H1 (cell line): ENCODE measurements around the gene GOLGB1. TPM values are rescaled to one million over a fixed set of nuclear protein-coding genes. Genes with fewer than 3 reads are reported as not detected.

ENCODE experiments used
- CTCF ChIA-PET: fragments of 300-600 bp; sonication (Branson Sonifier 250); formaldehyde crosslinking; loops from one replicate; lab custom pipeline; 2021; ENCODE audit not compliant: partially characterized antibody; lab: Charles Lee
- POLR2A ChIA-PET: fragments of 300-600 bp; sonication (Branson Sonifier 250); formaldehyde crosslinking; loops from one replicate; lab custom pipeline; 2021; ENCODE audit warnings: inconsistent platforms; ENCODE audit not compliant: partially characterized antibody; lab: Charles Lee
- DNase-seq, 2 experiments: peaks; one replicate each; pipeline versions ENCODE4 v3.0.0 to v3.0.0-alpha.2; 2010 to 2022; ENCODE audit warnings: low spot score in 2 of 2, low read depth in 1 of 2, mixed read lengths in 1 of 2
- FAIRE-seq: peaks from 2 replicates; lab custom pipeline; 2011; peaks lifted over from hg19 to GRCh38; lab: Jason Lieb, UNC
- H2AFZ ChIP-seq: 2 replicates; pipeline ENCODE4 v1.8.1; 2012; ENCODE audit warnings: low read length, inconsistent platforms
- H2AK5ac ChIP-seq: 2 replicates; pipeline ENCODE4 v1.6.1; 2013; ENCODE audit warnings: low read depth, low read length
- H2BK120ac ChIP-seq: replicated peaks from 2 replicates; pipeline ENCODE3; 2013; ENCODE audit warnings: low read depth, low read length, inconsistent platforms
- H2BK12ac ChIP-seq: 2 replicates; pipeline ENCODE4 v1.6.1; 2013; ENCODE audit warnings: low read depth, low read length
- H2BK15ac ChIP-seq: 2 replicates; pipeline ENCODE4 v1.6.1; 2013; ENCODE audit warnings: low read length
- H2BK20ac ChIP-seq: 2 replicates; pipeline ENCODE4 v1.6.1; 2013; ENCODE audit warnings: low read length
- H2BK5ac ChIP-seq: 2 replicates; pipeline ENCODE4 v1.6.1; 2013; ENCODE audit warnings: low read depth, low read length
- H3K14ac ChIP-seq: 2 replicates; pipeline ENCODE4 v1.6.1; 2013; ENCODE audit warnings: inconsistent platforms; ENCODE audit not compliant: insufficient read length
- H3K18ac ChIP-seq: 2 replicates; pipeline ENCODE4 v1.6.1; 2013; ENCODE audit warnings: low read length; ENCODE audit errors: extremely low read depth
- H3K23ac ChIP-seq: 2 replicates; pipeline ENCODE4 v1.6.1; 2013; ENCODE audit warnings: inconsistent platforms; ENCODE audit not compliant: insufficient read length
- H3K23me2 ChIP-seq: 2 replicates; pipeline ENCODE4 v1.6.1; 2013; ENCODE audit warnings: low read depth, low read length
- H3K27ac ChIP-seq: 2 replicates; pipeline ENCODE4 v1.6.1; 2011; ENCODE audit warnings: low read depth, low read length, inconsistent platforms
- H3K27me3 ChIP-seq, 4 experiments: replicated peaks in 1 of 4; 1 replicate in 1 of 4; 2 replicates in 3 of 4; pipeline versions ENCODE4 v1.6.1 to v1.8.1; 2011 to 2013; ENCODE audit warnings: low read length in 3 of 4, mild to moderate bottlenecking in 3 of 4, inconsistent platforms in 2 of 4, mixed read lengths in 2 of 4, moderate library complexity in 1 of 4; ENCODE audit not compliant: control insufficient read depth in 3 of 4, insufficient read depth in 3 of 4; ENCODE audit errors: extremely low read depth in 1 of 4
- H3K36me3 ChIP-seq, 4 experiments: 2 replicates each; pipeline versions ENCODE4 v1.6.1 to v1.8.1; 2011 to 2013; ENCODE audit warnings: mild to moderate bottlenecking in 4 of 4, low read length in 3 of 4, moderate library complexity in 2 of 4, control low read depth in 1 of 4, inconsistent platforms in 1 of 4; ENCODE audit not compliant: insufficient read depth in 4 of 4, control insufficient read depth in 2 of 4
- H3K4ac ChIP-seq: replicated peaks from 2 replicates; pipeline ENCODE3; 2013; ENCODE audit warnings: low read length, low read depth, mixed read lengths, inconsistent platforms; ENCODE audit not compliant: insufficient read length
- H3K4me1 ChIP-seq, 4 experiments: replicated peaks in 1 of 4; 1 replicate in 1 of 4; 2 replicates in 3 of 4; pipeline versions ENCODE4 v1.6.1 to v1.8.1; 2011 to 2013; ENCODE audit warnings: low read length in 3 of 4, inconsistent platforms in 2 of 4, mixed read lengths in 1 of 4; ENCODE audit not compliant: insufficient read depth in 4 of 4, control insufficient read depth in 3 of 4
- H3K4me2 ChIP-seq, 2 experiments: 2 replicates each; pipeline versions ENCODE4 v1.6.1 to v1.8.1; 2011 to 2013; ENCODE audit warnings: low read depth in 2 of 2, low read length in 2 of 2, control low read depth in 1 of 2, inconsistent platforms in 1 of 2, mild to moderate bottlenecking in 1 of 2; ENCODE audit not compliant: insufficient read depth in 1 of 2
- H3K4me3 ChIP-seq, 4 experiments: fragments of 200-600, 300-600 bp in 1 of 4; sonication (generic), shearing (Covaris generic), sonication (Bioruptor Twin) in 1 of 4; 2 replicates each; pipeline versions ENCODE4 v1.5.1 to v1.8.1; 2011 to 2016; ENCODE audit warnings: low read length in 4 of 4, low read depth in 3 of 4, control low read depth in 2 of 4, inconsistent platforms in 2 of 4, mild to moderate bottlenecking in 2 of 4, mixed read lengths in 1 of 4, moderate library complexity in 1 of 4; ENCODE audit not compliant: insufficient read depth in 2 of 4; ENCODE audit errors: extremely low read depth in 1 of 4
- H3K56ac ChIP-seq: replicated peaks from 2 replicates; pipeline ENCODE3; 2013; ENCODE audit warnings: low read depth, mild to moderate bottlenecking, mixed read lengths, low read length, inconsistent platforms; ENCODE audit not compliant: insufficient read length
- H3K79me1 ChIP-seq: 2 replicates; pipeline ENCODE4 v1.6.1; 2013; ENCODE audit warnings: low read depth, low read length, control low read depth
- H3K79me2 ChIP-seq, 2 experiments: 2 replicates each; pipeline versions ENCODE4 v1.6.1 to v1.8.1; 2012 to 2013; ENCODE audit warnings: low read length in 2 of 2, mild to moderate bottlenecking in 2 of 2, inconsistent platforms in 1 of 2; ENCODE audit not compliant: insufficient read depth in 2 of 2, control insufficient read depth in 1 of 2
- H3K9ac ChIP-seq, 4 experiments: replicated peaks in 1 of 4; 1 replicate in 1 of 4; 2 replicates in 3 of 4; pipeline versions ENCODE4 v1.6.1 to v1.8.1; 2011 to 2013; ENCODE audit warnings: low read depth in 3 of 4, low read length in 3 of 4, control low read depth in 2 of 4, mild to moderate bottlenecking in 2 of 4, moderate library complexity in 2 of 4, inconsistent platforms in 1 of 4; ENCODE audit errors: extremely low read depth in 1 of 4
- H3K9me3 ChIP-seq, 2 experiments: 2 replicates each; pipeline versions ENCODE4 v1.6.1 to v1.8.1; 2012 to 2013; ENCODE audit warnings: mild to moderate bottlenecking in 2 of 2, moderate library complexity in 2 of 2, control low read depth in 1 of 2, inconsistent platforms in 1 of 2, low read depth in 1 of 2, low read length in 1 of 2, mixed read lengths in 1 of 2; ENCODE audit not compliant: insufficient read depth in 2 of 2
- H4K20me1 ChIP-seq, 2 experiments: replicated peaks in 1 of 2; 2 replicates each; pipeline versions ENCODE3 to v1.8.1; 2011 to 2013; ENCODE audit warnings: inconsistent platforms in 2 of 2, low read length in 2 of 2, mild to moderate bottlenecking in 1 of 2; ENCODE audit not compliant: insufficient read depth in 2 of 2, control insufficient read depth in 1 of 2
- H4K5ac ChIP-seq: 2 replicates; pipeline ENCODE4 v1.6.1; 2013; ENCODE audit warnings: low read length, low read depth, mixed read lengths, inconsistent platforms; ENCODE audit not compliant: insufficient read length
- H4K8ac ChIP-seq: 2 replicates; pipeline ENCODE4 v1.8.0; 2013; ENCODE audit warnings: mild to moderate bottlenecking, moderate library complexity, low read length, inconsistent platforms; ENCODE audit not compliant: insufficient read depth; ENCODE audit errors: extremely low read depth
- H4K91ac ChIP-seq: replicated peaks from 2 replicates; pipeline ENCODE3; 2013; ENCODE audit warnings: low read length, mixed read lengths, inconsistent platforms; ENCODE audit not compliant: insufficient read length
- BACH1 ChIP-seq: IDR thresholded peaks from 2 replicates; pipeline ENCODE4 v1.6.1; 2012; ENCODE audit warnings: low read length, improper control_type of control experiment
- CBX5 ChIP-seq: fragments of 300-800, 300-1000 bp; sonication (generic); IDR thresholded peaks from 2 replicates; pipeline ENCODE4 v1.7.1; 2016; ENCODE audit warnings: antibody characterized with exemption, low read length, low read depth
- E2F6 ChIP-seq: IDR thresholded peaks from 2 replicates; pipeline ENCODE4 v1.6.1; 2012; ENCODE audit warnings: inconsistent platforms
- FOSL1 ChIP-seq: IDR thresholded peaks from 2 replicates; pipeline ENCODE4 v1.6.1; 2011; ENCODE audit warnings: mild to moderate bottlenecking, low read depth, low read length, moderate library complexity; ENCODE audit not compliant: insufficient read depth
- MAFK ChIP-seq: IDR thresholded peaks from 2 replicates; pipeline ENCODE4 v1.6.1; 2012; ENCODE audit warnings: low read depth, mild to moderate bottlenecking, improper control_type of control experiment, low read length
- MAX ChIP-seq: IDR thresholded peaks from 2 replicates; pipeline ENCODE4 v1.6.1; 2012; ENCODE audit warnings: inconsistent platforms
- NRF1 ChIP-seq: IDR thresholded peaks from 2 replicates; pipeline ENCODE4 v1.6.1; 2011; ENCODE audit warnings: mild to moderate bottlenecking, low read depth, low read length, improper control_type of control experiment
- PHF8 ChIP-seq: fragments of 200-600 bp; sonication (generic); conservative IDR thresholded peaks from 2 replicates; pipeline ENCODE4 v1.7.1; 2012; ENCODE audit warnings: low read depth, mild to moderate bottlenecking, inconsistent platforms, low read length, moderate library complexity
- POLR2A ChIP-seq, 2 experiments: IDR thresholded peaks; 1 replicate in 1 of 2; 2 replicates in 1 of 2; pipeline ENCODE4 v1.6.1; 2011; ENCODE audit warnings: low read depth in 2 of 2, low read length in 2 of 2, mild to moderate bottlenecking in 2 of 2; ENCODE audit errors: control extremely low read depth in 1 of 2
- SIX5 ChIP-seq: IDR thresholded peaks from 2 replicates; pipeline ENCODE4 v1.6.1; 2011; ENCODE audit warnings: mild to moderate bottlenecking, low read depth, low read length
- SRF ChIP-seq: IDR thresholded peaks from 2 replicates; pipeline ENCODE4 v1.6.1; 2011; ENCODE audit warnings: mild to moderate bottlenecking, low read depth, low read length, moderate library complexity
- TEAD4 ChIP-seq: IDR thresholded peaks from 2 replicates; pipeline ENCODE4 v1.6.1; 2012; ENCODE audit warnings: low read depth, low read length, inconsistent platforms, mixed read lengths
- WGBS, 2 experiments: shearing (Covaris generic) in 1 of 2; methylation state at CpG; one replicate each; pipeline versions ENCODE4 v1.1.6 to v1.1.7; 2013 to 2015; ENCODE audit warnings: low lambda C conversion rate in 2 of 2, mixed read lengths in 2 of 2, inconsistent platforms in 1 of 2, low coverage in 1 of 2, missing lambda C conversion rate in 1 of 2; ENCODE audit not compliant: insufficient replicate concordance in 2 of 2, insufficient coverage in 1 of 2, insufficient read length in 1 of 2; ENCODE audit errors: extremely low coverage in 1 of 2, missing lambda C conversion rate in 1 of 2; 5-methylcytosine and 5-hydroxymethylcytosine counted together
- polyA plus RNA-seq, 7 experiments: library from polyadenylated mRNA; depleted of rRNA in 3 of 7; stranded (reverse) in 5 of 7; unstranded in 2 of 7; fragments of >200 nt in 5 of 7; fragments of 200-250 nt in 2 of 7; gene quantifications; 1 replicate in 5 of 7; 2 replicates in 1 of 7; 4 replicates in 1 of 7; pipeline versions ENCODE4 v1.2.1 to v1.2.3, GENCODE V29; 2011 to 2013; ENCODE audit warnings: missing spikeins in 2 of 7, mixed read lengths in 2 of 7
- total RNA-seq: library from RNA; stranded (reverse); fragmentation: NEBNext Ultra II Directional; extraction: Animal tissue kit (Norgen Biotek cat#: 25700); gene quantifications from 2 replicates; pipeline ENCODE4 v1.2.1, GENCODE V29; 2021

The GOLGB1 gene
- total and polyA plus RNA-seq, 2 of the 8 experiments (the other 6 are each of a cell fraction or from before 2014, with no cell fraction given) = 5.9 to 28.5 TPM

- H2AFZ ChIP-seq = no peak overlapping the region
- no peaks in the 10 kb centered on the region for H3K79me1 ChIP-seq
- H3K36me3 ChIP-seq = peaks cover 0 to 3% (median 2%) of the 10 kb centered on the region in 4 experiments; a peak in 4 of 8 replicates
- no peak overlapping the region for H2BK5ac ChIP-seq
- H4K5ac ChIP-seq = no peak overlapping the region
- H2AK5ac ChIP-seq = no peak overlapping the region
- no peak overlapping the region for H3K9ac ChIP-seq
- H2BK12ac ChIP-seq = no peak overlapping the region
- no peak overlapping the region for H4K8ac ChIP-seq
- no peak overlapping the region for H3K4me2 ChIP-seq
- 93% methylated on average over 6 of the region's 6 CpGs; no CpG with 5 or more reads in 1 of the 2 experiments for WGBS, 2 experiments
- H3K4ac ChIP-seq = no peak overlapping the region
- no peak overlapping the region for H3K14ac ChIP-seq
- no peaks in the 10 kb centered on the region for H3K27me3 ChIP-seq
- H3K23ac ChIP-seq = no peak overlapping the region
- H3K23me2 ChIP-seq = no peaks in the 10 kb centered on the region
- H3K4me1 ChIP-seq = peaks cover 0 to 10% (median 0%) of the 10 kb centered on the region in 4 experiments; a peak in 2 of 7 replicates
- H2BK20ac ChIP-seq = no peak overlapping the region
- H4K91ac ChIP-seq = no peak overlapping the region
- no peak overlapping the region for H3K27ac ChIP-seq
- TF ChIP-seq POLR2A (IDR thresholded peaks at IDR 0.05; ENCODE audit: control extremely low read depth in 1 of 2, low read depth in 2 of 2, low read length in 2 of 2) (no peak), FOSL1 (no peak), NRF1 (no peak), CBX5 (no peak), MAFK (no peak), BACH1 (no peak), SRF (no peak), PHF8 (no peak), MAX (no peak), E2F6 (no peak), TEAD4 (no peak), SIX5 (no peak)
- DNase-seq (no peak), FAIRE-seq (no peak)
- POLR2A ChIA-PET = no interaction called here
- no peak overlapping the region for H3K4me3 ChIP-seq
- no peak overlapping the region for H2BK120ac ChIP-seq
- no peaks in the 10 kb centered on the region for H3K9me3 ChIP-seq
- no peaks in the 10 kb centered on the region for H3K79me2 ChIP-seq
- peak overlapping the region; percentile 74; the same call in 1 of the 2 replicates for H2BK15ac ChIP-seq
- H3K18ac ChIP-seq = no peak overlapping the region
- H3K56ac ChIP-seq = no peak overlapping the region
- no peaks in the 10 kb centered on the region for H4K20me1 ChIP-seq
- CTCF ChIA-PET = interaction anchor here (1.0 kb wide), 1 partner anchor 112 kb away, joined by 3 read pairs; no protein-coding TSS in a partner anchor
These were observed 90.7 kb downstream of the GOLGB1 start for GRCh38 chr3:121658716-121659435.
